Gastrocnemius medialis (tissue), 4 donors: ENCODE results near the gene ID1. TPM values are rescaled to one million over a fixed set of nuclear protein-coding genes. Genes with fewer than 3 reads are reported as not detected.
"Not testable (repeated sequence)": the region's sequence is repeated elsewhere in the genome, so short reads cannot be mapped to it uniquely, and the experiment has no call there.

Source experiments
- ATAC-seq, 2 donors: fragments of 150-250 bp; one replicate each; pipeline ENCODE4 v1.9.1; 2016
- DNase-seq, 2 donors: peaks; one replicate each; pipeline ENCODE4 v3.0.0-alpha.2; 2019
- H3K27ac ChIP-seq, 4 donors: fragments of 200-600 bp; sonication (generic); 1 replicate in 1 of 4; 2 replicates in 3 of 4; pipeline ENCODE4 v1.5.1; 2016 to 2018; ENCODE audit warnings: mild to moderate bottlenecking in 2 of 4, moderate library complexity in 1 of 4
- H3K27me3 ChIP-seq, 3 donors: fragments of 200-600 bp; sonication (generic) in 2 of 3; 1 replicate in 1 of 3; 2 replicates in 2 of 3; pipeline versions ENCODE4 v1.5.1 to v1.6.0; 2016 to 2019; ENCODE audit warnings: mild to moderate bottlenecking in 1 of 3, moderate library complexity in 1 of 3
- H3K36me3 ChIP-seq, 2 donors: fragments of 200-600 bp; sonication (generic) in 1 of 2; one replicate each; pipeline ENCODE4 v1.5.1; 2017 to 2018
- H3K4me1 ChIP-seq, 2 donors: fragments of 200-600 bp; sonication (generic) in 1 of 2; one replicate each; pipeline ENCODE4 v1.5.1; 2016 to 2017; ENCODE audit warnings: mild to moderate bottlenecking in 2 of 2
- H3K4me3 ChIP-seq, 4 donors: fragments of 200-600 bp; sonication (generic) in 3 of 4; 1 replicate in 1 of 4; 2 replicates in 3 of 4; pipeline ENCODE4 v1.5.1; 2016 to 2019; ENCODE audit warnings: mild to moderate bottlenecking in 2 of 4
- H3K9me3 ChIP-seq, 3 donors: fragments of 200-600 bp; sonication (generic) in 2 of 3; 1 replicate in 1 of 3; 2 replicates in 2 of 3; pipeline ENCODE4 v1.5.1; 2016 to 2019
- CTCF ChIP-seq, 5 experiments: fragments of 450-650 bp in 3 of 5; fragments of 200-600 bp in 2 of 5; sonication (generic) in 2 of 5; IDR thresholded peaks in 4 of 5; conservative IDR thresholded peaks in 1 of 5; 1 replicate in 4 of 5; 2 replicates in 1 of 5; pipeline ENCODE4 v1.5.1; 2016 to 2019; ENCODE audit warnings: antibody characterized with exemption in 5 of 5, mild to moderate bottlenecking in 3 of 5, moderate library complexity in 3 of 5
- POLR2A ChIP-seq, 2 donors: fragments of 450-650 bp; IDR thresholded peaks; one replicate each; pipeline ENCODE4 v1.6.1; 2017; ENCODE audit warnings: antibody characterized with exemption in 2 of 2, mild to moderate bottlenecking in 2 of 2, moderate library complexity in 2 of 2
- in situ Hi-C, 4 donors: fragments of 200-750 bp; cut with MboI; loops; one replicate each; pipeline versions ENCODE4 v1.15.0 to v1.8.0; 2017; ENCODE audit warnings: low sequenced_read_pairs in 4 of 4
- intact Hi-C: fragments of 100-400 bp; cut with DNase I; formaldehyde crosslinking; loops from one replicate; pipeline ENCODE4 v1.15.1; 2023; ENCODE audit warnings: low total_unique reads
- total RNA-seq, 4 donors: library from RNA; depleted of rRNA; stranded (reverse); fragments of >200 nt; gene quantifications; one replicate each; pipeline versions ENCODE4 v1.1.0 to v1.2.3, GENCODE V29; 2016

Gene ID1
- total RNA-seq, 4 donors from 2014 or later = 115 to 206 (median 148) TPM

GRCh38 chr20:31572042-31572700 is 32.9 kb upstream of the ID1 start:
- ATAC-seq (no peak), DNase-seq (no peak)
- H3K4me1 ChIP-seq = peaks cover 13 to 19% of the 10 kb centered on the region in 2 donors

GRCh38 chr20:31572701-31573554 is 32.2 kb upstream of the ID1 start:
- DNase-seq (peak; percentile 96 to 98), ATAC-seq (peak; percentile 92)
- no peaks in the 10 kb centered on the region for H3K9me3 ChIP-seq
- peak overlapping the region; percentile 54 to 68 (median 56) for H3K4me3 ChIP-seq
- peaks cover 13 to 19% of the 10 kb centered on the region in 2 donors for H3K4me1 ChIP-seq
- H3K27me3 ChIP-seq = no peaks in the 10 kb centered on the region
- in situ Hi-C loops (loop anchor here in 1 of 4 donors (25.0 kb wide), 1 partner anchor 164 kb away; the partner anchor contains the start of gene TPX2), intact Hi-C loops (loop anchor here (1.0 to 5.0 kb wide), 4 partner anchors 31 to 149 kb away; partner anchors contain the start of gene BCL2L1)
- H3K27ac ChIP-seq = peak overlapping the region; percentile 86 to 93 (median 89)
- TF ChIP-seq CTCF (IDR thresholded peaks at IDR 0.05 in 4 of 5, conservative IDR thresholded peaks at IDR 0.05 in 1 of 5) (peak in 3 of 5 experiments; percentile 7 to 25 (median 23)), POLR2A (IDR thresholded peaks at IDR 0.05) (peak; percentile 86 to 89)
- H3K36me3 ChIP-seq = no peaks in the 10 kb centered on the region

More at GRCh38 chr20:31572042-31572700, 32.9 kb upstream of the ID1 start:
- Histone ChIP-seq H3K4me3 (peak overlapping the region; percentile 16 to 68 (median 48)), H3K36me3 (no peaks in the 10 kb centered on the region), H3K27me3 (no peaks in the 10 kb centered on the region), H3K27ac (peak overlapping the region; percentile 86 to 93 (median 89)), H3K9me3 (no peaks in the 10 kb centered on the region)
- intact Hi-C loops = loop anchor here (1.0 to 5.0 kb wide), 3 partner anchors 36 to 150 kb away; partner anchors contain the start of gene BCL2L1
- in situ Hi-C loops = loop anchor here in 1 of 4 donors (25.0 kb wide), 1 partner anchor 165 kb away; the partner anchor contains the start of gene TPX2
- TF ChIP-seq POLR2A (IDR thresholded peaks at IDR 0.05) = no peak
- no peak for TF ChIP-seq CTCF (IDR thresholded peaks at IDR 0.05 in 4 of 5, conservative IDR thresholded peaks at IDR 0.05 in 1 of 5)

GRCh38 chr20:31573555-31574321 is 31.4 kb upstream of the ID1 start:
- H3K27me3 ChIP-seq = no peaks in the 10 kb centered on the region
- H3K36me3 ChIP-seq = no peaks in the 10 kb centered on the region
- in situ Hi-C loops = loop anchor here in 1 of 4 donors (25.0 kb wide), 1 partner anchor 164 kb away; the partner anchor contains the start of gene TPX2
- H3K27ac ChIP-seq = peak overlapping the region; percentile 86 to 93 (median 89)
- H3K4me1 ChIP-seq = peaks cover 13 to 19% of the 10 kb centered on the region in 2 donors
- intact Hi-C loops = loop anchor here (1.0 to 5.0 kb wide), 3 partner anchors 31 to 149 kb away; partner anchors contain the start of gene BCL2L1
- TF ChIP-seq CTCF (IDR thresholded peaks at IDR 0.05 in 4 of 5, conservative IDR thresholded peaks at IDR 0.05 in 1 of 5) = no peak
- no peak for TF ChIP-seq POLR2A (IDR thresholded peaks at IDR 0.05)
- no peaks in the 10 kb centered on the region for H3K9me3 ChIP-seq
- peak in 1 of 2 donors; percentile 0 for ATAC-seq
- peak overlapping the region; percentile 54 to 68 (median 56) for H3K4me3 ChIP-seq
- DNase-seq = no peak

GRCh38 chr20:31574986-31575385 is 30.1 kb upstream of the ID1 start:
- ATAC-seq, H3K27ac ChIP-seq, H3K36me3 ChIP-seq, DNase-seq, H3K4me3 ChIP-seq, H3K27me3 ChIP-seq, H3K9me3 ChIP-seq: not testable (repeated sequence)
- H3K4me1 ChIP-seq = peaks cover 13 to 19% of the 10 kb centered on the region in 2 donors
- intact Hi-C loops = loop anchor here (5.0 kb wide), 2 partner anchors 87 to 147 kb away; partner anchors contain the start of gene BCL2L1
- in situ Hi-C loops = loop anchor here in 1 of 4 donors (25.0 kb wide), 1 partner anchor 162 kb away; the partner anchor contains the start of gene TPX2
